ENCODE data around the gene PUS10.

GRCh38 chr2:61055557-61055956 is 37.5 kb upstream of the PUS10 start:
- no peak for TF ChIP-seq CTCF (IDR thresholded peaks at IDR 0.05)
- TF ChIP-seq POLR2AphosphoS5 (IDR thresholded peaks at IDR 0.05; ENCODE audit: low read depth, low read length): no peak
- no peak for TF ChIP-seq SIN3A (IDR thresholded peaks at IDR 0.05; ENCODE audit: borderline replicate concordance, insufficient read depth, low read depth, low read length)
- TF ChIP-seq REST (IDR thresholded peaks at IDR 0.05; ENCODE audit: insufficient read depth in 1 of 2, low read depth in 2 of 2, low read length in 1 of 2): no peak
